ENCODE results near the gene ASB1. TPM values are rescaled to one million over a fixed set of nuclear protein-coding genes. Genes with fewer than 3 reads are reported as not detected.

ASB1 gene
- total RNA-seq, 1 donor: 27.9 TPM

DNA sequence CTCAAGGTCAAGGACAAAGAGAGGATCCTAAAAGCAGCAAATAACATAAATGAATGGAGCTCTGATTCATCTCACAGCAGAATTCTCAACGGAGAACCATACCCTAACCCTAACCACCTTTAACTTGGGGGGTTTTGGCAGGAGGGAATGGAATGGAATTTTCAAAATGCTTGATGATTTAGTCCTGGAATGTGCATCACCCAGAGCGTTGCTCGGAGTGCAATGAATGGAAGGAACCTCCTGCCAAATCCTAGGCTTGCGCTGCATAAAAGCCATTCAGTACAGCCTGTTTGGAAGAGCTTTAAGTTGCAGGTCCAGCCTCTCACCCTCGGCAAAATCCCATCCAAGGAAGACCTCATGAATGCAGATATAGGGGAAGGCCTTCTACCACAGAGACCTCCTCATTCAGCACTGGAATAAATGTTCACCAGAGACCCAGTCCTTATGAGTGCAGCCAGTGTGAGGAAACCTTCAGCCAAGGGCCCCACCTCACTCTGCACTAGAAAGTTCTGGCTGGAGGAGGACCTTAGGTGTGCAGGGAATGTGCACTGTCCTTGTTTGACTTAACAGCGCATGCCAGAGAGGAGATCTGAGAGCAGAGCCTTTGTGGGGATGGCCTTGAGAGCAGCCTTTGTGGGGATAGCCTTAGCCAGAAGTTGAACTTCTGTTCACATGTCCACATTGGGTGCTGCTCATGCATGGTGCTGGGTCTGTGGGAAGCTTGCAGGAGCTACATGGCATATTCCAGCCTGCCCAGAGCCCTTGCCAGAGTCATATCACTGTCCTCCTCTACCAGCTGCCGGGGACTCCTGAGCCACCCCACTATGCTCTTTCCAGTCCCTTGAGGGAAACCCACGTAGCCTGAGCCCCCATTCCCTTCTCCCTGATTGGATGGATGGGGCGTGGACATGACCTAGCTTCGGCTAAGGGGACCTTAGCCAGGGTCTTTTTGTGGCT, 30.5 kb downstream of the ASB1 start:
- TF ChIP-seq, protein P1, sequence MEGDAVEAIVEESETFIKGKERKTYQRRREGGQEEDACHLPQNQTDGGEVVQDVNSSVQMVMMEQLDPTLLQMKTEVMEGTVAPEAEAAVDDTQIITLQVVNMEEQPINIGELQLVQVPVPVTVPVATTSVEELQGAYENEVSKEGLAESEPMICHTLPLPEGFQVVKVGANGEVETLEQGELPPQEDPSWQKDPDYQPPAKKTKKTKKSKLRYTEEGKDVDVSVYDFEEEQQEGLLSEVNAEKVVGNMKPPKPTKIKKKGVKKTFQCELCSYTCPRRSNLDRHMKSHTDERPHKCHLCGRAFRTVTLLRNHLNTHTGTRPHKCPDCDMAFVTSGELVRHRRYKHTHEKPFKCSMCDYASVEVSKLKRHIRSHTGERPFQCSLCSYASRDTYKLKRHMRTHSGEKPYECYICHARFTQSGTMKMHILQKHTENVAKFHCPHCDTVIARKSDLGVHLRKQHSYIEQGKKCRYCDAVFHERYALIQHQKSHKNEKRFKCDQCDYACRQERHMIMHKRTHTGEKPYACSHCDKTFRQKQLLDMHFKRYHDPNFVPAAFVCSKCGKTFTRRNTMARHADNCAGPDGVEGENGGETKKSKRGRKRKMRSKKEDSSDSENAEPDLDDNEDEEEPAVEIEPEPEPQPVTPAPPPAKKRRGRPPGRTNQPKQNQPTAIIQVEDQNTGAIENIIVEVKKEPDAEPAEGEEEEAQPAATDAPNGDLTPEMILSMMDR (IDR thresholded peaks at IDR 0.05; ENCODE audit: extremely low read depth, low read depth, low read length): no peak
- H3K27ac ChIP-seq (ENCODE audit: low read depth, low read length): peak overlapping the region; percentile 95
- peaks cover 6% of the 10 kb centered on the region for H3K36me3 ChIP-seq (ENCODE audit: insufficient read depth, low read length)
- no peaks in the 10 kb centered on the region for H3K9me3 ChIP-seq (ENCODE audit: low read depth, low read length)
- peak; percentile 80 for DNase-seq (ENCODE audit: insufficient read length, low spot score, missing footprints)
- no peaks in the 10 kb centered on the region for H3K79me2 ChIP-seq (ENCODE audit: insufficient read depth, low read length)
- no peak overlapping the region for H3K4me3 ChIP-seq (ENCODE audit: insufficient read depth, low read length)
- no peak overlapping the region for H2AFZ ChIP-seq (ENCODE audit: low read length)
- H3K27me3 ChIP-seq (ENCODE audit: insufficient read depth, low read length): no peaks in the 10 kb centered on the region
- H3K4me1 ChIP-seq (ENCODE audit: insufficient read depth, low read length): peaks cover 36% of the 10 kb centered on the region
- H3K4me2 ChIP-seq (ENCODE audit: insufficient read depth, low read length): peak overlapping the region; percentile 11
- H4K20me1 ChIP-seq (ENCODE audit: insufficient read depth, low read length): no peaks in the 10 kb centered on the region

DNA sequence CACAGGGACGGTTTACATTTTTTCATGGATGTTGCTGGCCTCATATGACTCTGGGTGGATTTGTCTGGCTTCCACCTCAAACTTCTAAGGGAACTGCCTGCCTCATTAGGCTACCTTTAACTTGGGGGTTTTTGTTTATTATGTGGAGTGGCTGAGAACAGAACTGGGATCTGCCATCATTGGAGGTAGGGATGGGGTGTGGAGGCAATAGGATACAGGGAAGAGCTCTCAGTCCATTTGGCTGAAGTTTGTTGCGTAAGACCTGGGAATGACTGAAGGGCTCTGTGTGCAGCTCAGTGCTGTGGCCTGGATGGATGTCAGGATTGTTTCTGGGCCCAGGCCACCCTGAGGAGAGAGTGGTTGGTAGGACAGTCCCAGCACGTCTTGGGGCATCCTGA, 31.2 kb downstream of the ASB1 start:
- H3K79me2 ChIP-seq (ENCODE audit: insufficient read depth, low read length): no peaks in the 10 kb centered on the region
- no peaks in the 10 kb centered on the region for H3K27me3 ChIP-seq (ENCODE audit: insufficient read depth, low read length)
- no peak overlapping the region for H2AFZ ChIP-seq (ENCODE audit: low read length)
- DNase-seq (ENCODE audit: insufficient read length, low spot score, missing footprints): peak; percentile 77
- TF ChIP-seq, protein P1 (IDR thresholded peaks at IDR 0.05; ENCODE audit: extremely low read depth, low read depth, low read length): no peak
- peak overlapping the region; percentile 95 for H3K27ac ChIP-seq (ENCODE audit: low read depth, low read length)
- peaks cover 36% of the 10 kb centered on the region for H3K4me1 ChIP-seq (ENCODE audit: insufficient read depth, low read length)
- peak overlapping the region; percentile 74 for H3K4me2 ChIP-seq (ENCODE audit: insufficient read depth, low read length)
- H3K9me3 ChIP-seq (ENCODE audit: low read depth, low read length): no peaks in the 10 kb centered on the region
- no peak overlapping the region for H3K4me3 ChIP-seq (ENCODE audit: insufficient read depth, low read length)
- no peaks in the 10 kb centered on the region for H4K20me1 ChIP-seq (ENCODE audit: insufficient read depth, low read length)
- H3K36me3 ChIP-seq (ENCODE audit: insufficient read depth, low read length): no peaks in the 10 kb centered on the region

DNA sequence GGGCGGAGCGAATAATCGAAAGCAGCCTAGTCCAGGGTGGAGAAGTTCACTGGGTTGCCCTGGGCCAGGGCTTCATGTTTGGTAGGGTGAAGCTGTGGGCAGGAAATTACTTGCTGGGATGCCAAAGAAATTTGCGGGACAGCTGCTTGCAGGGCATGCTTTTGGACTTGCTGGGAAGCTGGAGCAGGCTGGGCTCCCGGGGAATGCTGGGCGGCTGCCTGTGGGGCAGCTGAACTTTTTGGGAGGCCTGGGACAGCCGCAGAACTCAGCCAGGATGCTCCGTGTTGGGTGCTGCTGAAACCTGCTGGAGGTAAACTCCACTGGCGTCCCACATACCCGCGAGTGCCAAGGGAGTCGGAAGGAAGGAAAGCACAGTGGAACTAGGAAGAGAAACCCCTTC, 31.9 kb downstream of the ASB1 start:
- peak; percentile 78 for DNase-seq (ENCODE audit: insufficient read length, low spot score, missing footprints)

More for the DNA sequence above, 31.9 kb downstream of the ASB1 start:
- no peak overlapping the region for H2AFZ ChIP-seq (ENCODE audit: low read length)
- H3K9me3 ChIP-seq (ENCODE audit: low read depth, low read length): no peaks in the 10 kb centered on the region
- H3K4me2 ChIP-seq (ENCODE audit: insufficient read depth, low read length): peak overlapping the region; percentile 74
- H3K27me3 ChIP-seq (ENCODE audit: insufficient read depth, low read length): no peaks in the 10 kb centered on the region
- H4K20me1 ChIP-seq (ENCODE audit: insufficient read depth, low read length): no peaks in the 10 kb centered on the region
- no peaks in the 10 kb centered on the region for H3K79me2 ChIP-seq (ENCODE audit: insufficient read depth, low read length)
- H3K27ac ChIP-seq (ENCODE audit: low read depth, low read length): peak overlapping the region; percentile 95
- TF ChIP-seq, protein P1 (IDR thresholded peaks at IDR 0.05; ENCODE audit: extremely low read depth, low read depth, low read length): no peak
- H3K4me1 ChIP-seq (ENCODE audit: insufficient read depth, low read length): peaks cover 36% of the 10 kb centered on the region
- H3K36me3 ChIP-seq (ENCODE audit: insufficient read depth, low read length): no peaks in the 10 kb centered on the region
- H3K4me3 ChIP-seq (ENCODE audit: insufficient read depth, low read length): peak overlapping the region; percentile 43
